Umbilical cord (tissue), 2 donors: ENCODE results near the gene PDZD2. TPM values are rescaled to one million over a fixed set of nuclear protein-coding genes. Genes with fewer than 3 reads are reported as not detected.

Source experiments
- DNase-seq: peaks from one replicate; pipeline ENCODE4 v3.0.0-alpha.2; 2015; ENCODE audit warnings: low spot score
- total RNA-seq: library from RNA; depleted of rRNA; stranded (reverse); fragments of >200 nt; gene quantifications from one replicate; pipeline ENCODE4 v1.2.3, GENCODE V29; 2014; ENCODE audit warnings: low replicate concordance; ENCODE audit not compliant: insufficient read depth

The PDZD2 gene
- total RNA-seq, 1 donor from 2014 or later, result 5.5 TPM

DNA sequence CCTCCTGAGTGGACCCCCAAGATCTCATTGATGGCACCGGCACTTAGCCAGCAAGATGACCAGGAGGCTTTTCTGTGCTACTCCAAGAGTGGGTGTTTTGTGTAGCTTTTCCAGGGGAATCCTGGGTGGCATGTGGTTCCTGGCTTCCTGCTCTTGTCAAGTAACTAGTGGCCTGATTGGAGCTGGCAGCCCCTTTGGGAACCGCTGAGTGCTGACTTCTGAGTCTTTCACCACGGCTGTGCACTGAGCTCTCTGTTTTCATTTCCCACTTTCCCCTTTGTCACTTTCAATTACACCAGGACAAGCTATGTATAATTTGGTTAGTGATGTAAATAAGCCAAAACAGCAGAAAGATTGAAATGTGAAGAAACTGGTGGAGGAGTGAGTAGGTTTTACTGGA lies 279.8 kb downstream of the PDZD2 start:
- DNase-seq, result no peak

GRCh38 chr5:31921852-31922305 lies 282.9 kb downstream of the PDZD2 start:
- DNase-seq, result no peak

DNA sequence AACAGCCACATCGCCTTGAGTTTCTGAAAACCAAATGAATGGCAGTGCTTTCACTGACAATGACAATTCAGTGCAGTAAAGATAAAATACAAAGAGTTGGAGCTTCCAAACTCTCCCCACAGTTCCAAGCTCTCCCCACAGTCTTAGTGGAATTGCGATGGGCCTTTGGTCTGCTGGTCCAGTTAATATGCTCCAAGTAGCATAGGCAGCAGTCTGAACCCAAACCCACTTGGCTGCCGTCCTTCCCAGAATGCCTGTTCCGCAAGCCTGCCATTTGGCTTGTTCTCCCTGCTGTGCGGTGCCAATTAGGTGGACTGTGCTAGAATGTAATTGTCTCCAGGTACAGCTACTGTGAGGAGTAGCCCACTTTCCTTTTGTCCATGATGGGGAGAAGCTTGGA lies 285.1 kb downstream of the PDZD2 start:
- no peak for DNase-seq

GRCh38 chr5:31931874-31932273 lies 292.9 kb downstream of the PDZD2 start:
- DNase-seq, result no peak

DNA sequence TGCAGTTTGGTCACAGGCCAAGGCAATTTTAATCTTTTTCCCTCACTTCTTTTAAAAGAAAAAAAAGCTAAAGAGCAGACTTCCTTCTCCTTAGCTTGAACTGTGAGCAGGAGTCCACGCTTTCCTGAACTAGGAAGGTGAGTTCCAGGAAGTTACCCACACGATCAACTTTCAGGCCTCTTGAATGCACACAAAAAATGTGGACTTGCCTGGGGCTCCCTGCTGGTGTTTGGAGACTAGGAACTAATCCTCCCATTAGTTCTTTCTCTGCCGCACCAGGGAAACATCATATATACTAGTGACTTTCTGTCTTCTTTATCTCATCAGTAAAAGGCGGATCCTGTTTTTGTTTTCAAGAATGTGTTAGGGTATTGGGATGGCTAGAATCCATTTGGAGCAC lies 295.2 kb downstream of the PDZD2 start:
- DNase-seq, result no peak

DNA sequence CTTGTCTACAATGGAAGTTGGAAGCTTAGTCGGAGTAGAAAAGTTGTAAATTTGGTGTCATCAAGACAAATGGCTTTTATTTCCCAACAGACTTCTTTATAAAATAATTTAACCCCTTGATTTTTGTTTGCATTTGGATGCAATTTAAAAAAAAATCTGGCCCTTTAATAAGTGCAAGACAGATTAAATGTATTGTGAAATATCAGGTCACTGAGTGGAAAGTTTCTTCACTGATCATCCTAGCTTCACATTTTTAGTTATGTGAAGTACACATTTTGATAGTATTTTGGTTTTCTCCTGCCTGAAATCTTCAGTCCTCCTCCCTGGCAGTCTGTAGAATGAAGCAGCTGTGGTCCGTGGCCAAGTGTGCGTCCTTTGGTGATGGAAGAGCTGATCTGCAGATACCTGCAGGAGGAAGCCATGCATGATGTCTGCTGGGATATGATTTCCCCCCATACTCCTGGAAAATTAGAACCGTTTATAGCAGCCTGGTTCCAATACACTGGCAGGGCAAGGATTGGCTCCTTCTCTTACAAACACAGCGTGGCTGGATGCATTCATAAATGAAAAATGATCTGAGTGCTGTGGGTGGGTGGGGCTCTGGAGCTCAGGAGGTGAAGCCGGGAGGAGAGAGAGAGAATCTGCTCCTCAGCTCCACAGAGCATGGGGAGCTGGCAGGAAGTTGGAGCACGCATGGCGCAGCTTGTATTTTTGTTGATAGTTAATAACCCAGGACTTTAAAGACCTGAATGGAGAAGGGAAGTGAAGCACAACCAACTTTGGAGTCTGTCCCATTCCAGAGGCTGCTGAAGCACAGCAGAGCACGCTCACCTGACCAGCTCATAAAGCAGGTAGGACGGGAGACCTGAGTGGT lies 296.8 kb downstream of the PDZD2 start:
- peak; percentile 81 for DNase-seq

GRCh38 chr5:31936683-31937082 lies 297.8 kb downstream of the PDZD2 start:
- DNase-seq, result peak; percentile 61

DNA sequence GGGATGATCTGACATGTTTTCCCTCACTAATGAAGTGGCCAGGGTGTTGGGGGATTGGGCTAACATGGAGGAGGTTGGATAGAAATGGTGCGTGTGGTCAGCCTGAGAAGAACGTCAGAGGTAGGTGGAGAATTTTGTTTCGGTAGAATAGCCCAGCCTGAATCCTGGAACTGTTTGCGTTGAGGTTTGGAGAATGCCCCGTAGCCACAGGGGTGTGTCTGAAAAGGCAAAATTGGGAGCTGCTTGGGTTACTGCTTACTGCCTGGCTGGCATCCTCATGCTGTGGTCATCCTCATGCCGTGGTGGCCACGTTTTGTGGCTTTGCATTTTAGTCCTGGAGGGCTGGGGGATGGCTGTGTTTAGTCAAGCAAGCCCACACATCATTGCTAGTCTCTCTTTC lies 298.3 kb downstream of the PDZD2 start:
- no peak for DNase-seq

- DNase-seq, result no peak
Observed at GRCh38 chr5:31937703-31938102, 298.8 kb downstream of the PDZD2 start.

- no peak for DNase-seq
Observed at GRCh38 chr5:31939151-31939550, 300.2 kb downstream of the PDZD2 start.

DNA sequence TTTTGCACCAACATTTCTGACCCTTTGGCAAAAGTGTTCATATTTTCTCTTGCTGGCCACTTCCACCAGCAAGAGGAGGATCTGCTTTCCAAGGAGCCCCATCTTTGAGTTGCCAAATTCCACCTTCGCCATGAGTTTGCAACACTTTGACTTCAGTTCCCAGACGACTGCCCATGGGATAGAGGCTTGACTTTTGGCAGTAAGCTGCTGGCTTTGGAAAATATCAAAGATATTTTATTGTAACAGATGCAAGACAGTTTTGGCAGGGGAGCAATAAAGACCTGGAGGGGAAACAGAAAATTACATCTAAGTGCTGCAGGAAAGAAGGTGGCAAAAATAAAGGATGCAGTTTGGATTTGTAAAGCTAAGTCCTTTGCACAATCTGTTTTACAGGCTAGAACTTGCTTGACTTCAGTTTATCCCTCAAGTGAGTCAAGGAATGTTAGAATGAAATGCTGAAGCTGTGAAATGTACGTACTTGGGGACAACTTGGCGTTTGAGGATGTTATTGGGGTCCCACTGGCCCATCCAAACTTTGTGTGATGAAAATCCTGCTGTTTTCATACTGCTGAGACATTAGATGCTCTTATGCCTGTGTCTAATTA lies 302.3 kb downstream of the PDZD2 start:
- DNase-seq, result peak; percentile 35

DNA sequence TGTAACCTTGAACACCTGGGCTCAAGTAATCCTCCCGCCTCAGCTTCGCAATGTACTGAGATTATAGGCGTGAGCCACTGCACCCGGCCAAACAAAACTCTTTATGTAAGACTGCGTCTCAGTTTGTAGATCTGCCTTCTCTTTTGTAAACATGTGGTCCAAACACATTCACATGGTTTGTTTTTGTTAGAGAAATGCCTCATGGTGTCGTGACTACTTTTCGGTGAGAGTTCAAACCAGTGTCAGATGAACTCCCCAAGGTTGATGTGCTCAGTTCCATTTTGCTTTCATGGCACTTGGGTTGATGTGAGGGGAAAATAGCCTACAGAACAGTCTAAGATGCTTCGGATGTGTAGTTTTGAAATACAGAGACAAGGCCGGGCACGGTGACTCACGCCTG lies 303.6 kb downstream of the PDZD2 start:
- DNase-seq, result no peak

DNA sequence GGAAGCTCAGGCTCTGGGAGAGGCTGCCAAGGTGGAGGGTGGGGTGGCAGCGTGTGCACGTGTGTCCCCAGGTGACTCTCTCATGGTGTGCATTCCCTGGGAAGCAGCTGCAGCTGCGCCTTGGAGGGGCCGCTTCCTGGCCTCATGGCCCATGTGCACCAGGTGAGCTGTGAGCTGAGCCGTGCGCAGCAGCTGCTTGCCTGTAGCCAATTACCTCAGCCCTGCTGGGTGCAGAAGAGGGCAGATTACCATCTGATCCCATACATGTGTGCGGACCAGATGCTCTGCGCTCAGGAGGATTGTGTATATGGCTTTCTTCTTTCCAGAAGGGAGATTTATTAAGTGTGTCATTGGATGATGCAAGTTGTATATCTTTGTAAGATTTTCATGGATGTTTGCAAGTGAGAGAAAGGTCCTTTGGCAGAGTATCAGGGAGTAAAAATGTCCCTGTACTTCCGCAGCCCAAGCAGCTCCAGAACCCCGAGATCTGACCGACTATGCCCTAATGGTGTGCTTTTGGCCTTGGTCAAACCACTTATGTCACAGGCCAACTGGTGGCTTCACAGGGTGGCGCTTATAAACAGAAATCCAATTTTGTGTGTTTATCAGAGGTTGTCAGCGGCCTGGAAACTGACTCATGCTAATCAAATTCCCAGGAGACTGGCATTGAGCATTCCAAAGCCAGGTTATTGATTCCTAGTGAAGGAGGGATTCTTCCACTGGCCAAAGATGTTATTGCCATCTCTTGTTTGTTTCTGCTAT lies 305.9 kb downstream of the PDZD2 start:
- peak; percentile 47 for DNase-seq

GRCh38 chr5:31948006-31948405 lies 309.1 kb downstream of the PDZD2 start:
- peak; percentile 42 for DNase-seq

GRCh38 chr5:31952067-31952466 lies 313.1 kb downstream of the PDZD2 start:
- DNase-seq, result peak; percentile 37

DNA sequence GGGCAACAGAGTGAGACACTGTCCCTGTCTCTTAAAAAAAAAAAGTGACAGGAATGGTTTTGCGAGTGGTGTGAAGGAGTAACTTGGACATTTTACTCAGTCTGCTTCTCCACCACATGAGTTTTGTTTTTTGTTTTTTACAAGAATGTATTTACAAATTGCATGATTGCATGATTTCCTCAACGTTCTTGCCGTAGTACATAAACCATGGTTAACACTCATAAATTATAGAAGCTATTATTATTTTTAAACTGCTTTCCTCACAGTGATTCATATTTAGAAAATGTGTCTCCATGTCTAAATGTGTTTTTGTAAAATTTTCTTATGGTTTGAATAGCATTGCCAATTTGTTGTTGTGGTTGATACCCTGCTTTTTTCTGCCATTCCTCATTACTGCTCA lies 315.2 kb downstream of the PDZD2 start:
- no peak for DNase-seq

DNA sequence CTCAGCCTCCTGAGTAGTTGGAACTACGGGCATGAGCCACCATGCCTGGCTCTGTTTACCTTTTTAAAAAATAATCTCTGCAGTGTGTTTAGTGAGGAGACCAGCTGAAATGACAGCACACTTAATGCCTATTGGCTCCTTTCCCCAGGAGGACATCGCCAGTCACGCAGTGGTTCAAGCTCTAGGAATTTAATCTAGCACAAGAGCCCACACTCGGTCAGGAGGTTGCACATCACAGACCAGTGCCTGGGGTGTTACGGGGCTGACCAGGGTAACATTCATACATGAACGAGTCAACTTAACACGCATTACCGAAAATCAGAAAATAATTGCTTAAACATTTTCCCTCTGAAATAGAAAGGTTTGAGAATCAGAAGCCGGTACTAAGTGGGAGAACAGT lies 318.2 kb downstream of the PDZD2 start:
- DNase-seq, result no peak

DNA sequence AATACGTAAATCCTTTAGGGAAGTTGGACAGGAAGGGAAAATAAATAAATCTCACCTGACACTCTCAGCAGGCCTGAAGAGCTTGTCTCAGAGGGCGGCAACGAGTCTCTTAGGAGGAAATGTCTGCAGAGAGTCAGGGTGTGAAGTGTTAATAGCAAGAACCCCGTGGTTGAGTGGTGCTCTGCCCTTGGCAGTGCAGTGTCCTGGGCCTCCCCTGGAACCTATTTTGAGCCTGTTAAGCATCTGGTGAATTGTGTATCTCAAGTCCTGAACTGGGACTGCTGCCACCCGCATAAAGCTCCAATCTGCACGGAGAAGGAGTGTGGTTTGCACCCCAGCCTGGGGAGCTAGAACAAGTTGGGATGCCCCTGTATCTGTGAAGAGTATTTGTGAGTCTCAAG lies 323.4 kb downstream of the PDZD2 start:
- peak; percentile 46 for DNase-seq

- DNase-seq, result no peak
Observed at GRCh38 chr5:31962871-31963307, 324.0 kb downstream of the PDZD2 start.

- no peak for DNase-seq
Observed at GRCh38 chr5:31963358-31964006, 324.6 kb downstream of the PDZD2 start.

DNA sequence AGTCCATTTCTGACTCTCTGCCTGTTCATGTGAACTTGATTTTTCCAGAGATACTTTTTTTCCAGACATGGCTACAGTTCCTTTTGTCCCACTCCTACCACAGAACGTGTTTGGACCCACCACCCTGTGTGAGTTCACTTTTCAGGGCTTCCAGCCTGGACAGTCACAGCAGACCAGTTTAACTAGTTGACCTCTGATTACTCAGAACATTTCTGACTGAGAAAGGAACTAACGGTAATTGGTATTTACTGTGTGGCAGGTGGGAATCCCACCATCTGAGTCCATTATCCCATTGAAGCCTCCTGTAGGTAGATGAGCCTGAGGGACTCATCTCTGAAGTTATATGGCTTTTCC lies 325.1 kb downstream of the PDZD2 start:
- no peak for DNase-seq

DNA sequence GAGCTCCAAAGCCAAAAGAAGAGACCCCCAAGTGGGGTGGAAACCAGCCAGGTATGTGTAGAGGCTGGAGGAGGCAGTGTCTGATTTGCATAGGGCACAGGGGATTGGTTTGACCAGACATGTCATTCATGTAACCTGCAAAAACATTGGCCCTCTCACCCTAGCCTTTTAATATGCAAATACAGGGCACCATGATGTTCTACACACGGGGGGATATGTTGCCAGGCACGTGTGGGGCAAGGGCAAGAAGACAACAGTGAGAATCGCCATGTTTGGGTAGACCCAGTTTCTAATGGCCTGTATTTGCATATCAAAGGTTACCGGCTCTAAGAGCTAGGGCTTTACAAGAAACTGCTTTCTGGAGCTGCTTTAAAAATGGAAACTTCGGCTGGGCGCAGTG lies 326.3 kb downstream of the PDZD2 start:
- no peak for DNase-seq
